Amniotic stem cell (primary cell): Measurements from ENCODE around the gene AGBL1.

Experiments used
- DNase-seq: peaks from one replicate; lab custom pipeline; 2025; lab: John Stamatoyannopoulos, UW

Gene AGBL1

DNA sequence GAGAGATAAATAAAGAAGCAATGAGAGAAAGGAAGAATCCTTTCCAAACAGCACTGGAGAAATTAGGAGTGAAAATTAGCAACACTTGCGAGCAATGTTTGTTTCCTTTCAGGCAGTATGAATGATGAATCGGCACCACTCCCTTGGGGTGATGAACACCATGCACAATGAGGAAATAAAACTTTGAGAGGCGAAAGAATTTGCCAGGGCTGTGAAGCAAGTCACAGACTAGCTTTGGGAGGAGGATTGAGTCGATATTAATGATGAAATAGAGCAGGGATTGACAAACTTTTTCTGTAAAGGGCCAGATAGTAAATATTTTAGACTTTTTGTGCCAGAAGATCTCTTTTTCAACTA is 237.7 kb downstream of the AGBL1 start:
- no peak for DNase-seq

DNA sequence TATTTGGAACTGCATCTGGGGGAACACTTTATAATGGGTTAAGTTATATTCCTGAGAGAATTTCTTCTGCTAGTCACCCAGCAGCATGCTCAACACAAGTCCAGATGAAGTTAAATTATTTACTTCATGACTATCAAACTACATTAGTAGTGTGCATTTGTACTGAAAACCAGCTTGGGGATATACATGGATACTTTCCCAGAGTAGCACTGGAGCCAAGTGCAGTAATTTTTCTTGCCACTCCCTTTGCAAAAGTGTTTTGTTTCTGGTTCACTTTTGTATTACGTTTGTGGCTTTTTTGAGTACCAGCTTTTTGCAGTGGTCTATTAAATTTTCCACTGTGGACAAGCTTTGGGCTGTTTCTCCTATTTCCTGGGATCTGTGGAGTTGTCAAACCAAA is 243.0 kb downstream of the AGBL1 start:
- DNase-seq: no peak

DNA sequence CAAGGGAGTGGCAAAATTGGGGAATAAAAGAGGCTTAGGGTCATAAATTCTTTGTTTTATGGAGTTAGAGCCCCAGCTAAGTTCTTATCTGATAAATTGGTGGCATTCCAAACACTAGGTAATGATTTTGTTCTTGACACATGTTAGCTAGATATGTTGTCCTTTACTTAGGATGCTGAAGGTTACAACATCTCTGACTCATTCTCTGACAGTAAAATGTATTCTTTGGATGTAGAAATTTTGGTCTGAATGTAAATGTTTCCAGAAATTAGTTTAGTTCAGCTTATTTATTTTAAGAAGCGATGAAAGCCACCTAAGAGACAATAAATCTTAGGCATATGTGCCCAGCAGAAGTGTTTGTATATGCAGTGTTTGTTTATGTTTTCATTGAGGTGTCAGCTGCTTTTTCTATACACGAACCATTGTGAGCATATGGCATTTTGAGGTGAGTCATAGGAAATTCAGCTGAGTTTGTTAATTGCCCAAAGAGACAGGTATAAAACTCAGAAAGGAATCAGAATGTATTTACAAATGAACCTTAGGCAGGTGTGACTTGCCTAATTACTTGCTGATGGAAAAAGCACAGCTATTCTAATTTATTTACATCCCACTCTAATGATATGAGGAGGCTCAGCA is 247.7 kb downstream of the AGBL1 start:
- DNase-seq: no peak

DNA sequence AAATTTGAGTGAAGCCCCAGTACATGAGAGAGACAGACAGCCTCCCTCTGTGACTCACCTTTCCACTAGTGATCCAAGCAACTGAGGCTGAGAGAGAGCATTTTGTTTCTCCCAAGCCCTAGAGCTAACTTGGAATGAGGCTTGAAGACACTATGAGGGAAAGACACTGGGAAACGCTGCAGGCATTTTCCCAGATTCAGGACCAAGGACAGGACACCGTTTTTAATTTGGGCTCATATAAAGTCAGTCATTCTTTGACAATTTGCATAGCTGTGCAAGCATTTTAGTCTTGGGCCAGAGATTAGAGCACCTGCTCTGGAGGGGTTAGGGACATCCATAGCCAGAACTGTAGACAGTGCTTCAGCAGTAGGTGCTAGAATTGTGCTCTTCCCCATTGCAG is 249.0 kb downstream of the AGBL1 start:
- DNase-seq: no peak

DNA sequence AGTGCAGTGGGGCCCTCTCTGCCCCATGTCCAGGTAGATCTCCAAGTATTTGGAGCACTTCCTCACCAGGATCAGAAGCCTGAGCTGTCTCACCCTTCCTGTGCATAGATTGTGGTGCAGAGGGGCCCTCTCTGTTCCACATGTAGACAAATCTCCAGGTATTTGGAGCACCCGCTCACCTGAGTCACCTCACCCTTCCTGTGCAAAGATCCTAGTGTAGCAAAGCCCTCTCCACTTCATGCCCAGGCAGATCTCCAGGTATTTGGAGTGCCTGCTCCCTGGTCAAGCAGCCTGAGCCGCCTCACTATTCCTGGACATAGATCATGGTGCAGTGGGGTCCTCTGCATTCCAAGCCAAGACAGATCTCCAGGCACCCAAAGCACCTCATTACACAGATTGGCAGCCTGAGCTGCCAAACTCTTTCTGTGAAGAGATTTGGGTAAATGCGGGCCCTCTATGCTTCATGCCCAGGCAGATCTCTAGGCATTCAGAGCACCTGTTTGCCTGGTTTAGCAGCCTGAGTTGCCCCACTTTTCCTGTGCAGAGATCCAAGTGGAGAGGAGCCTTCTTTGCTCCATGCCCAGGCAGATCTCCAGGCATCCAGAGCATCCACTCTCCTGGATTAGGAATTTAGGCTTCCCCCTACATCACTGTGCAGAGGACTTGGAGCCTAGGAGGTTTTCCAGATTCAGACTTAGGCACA is 249.8 kb downstream of the AGBL1 start:
- DNase-seq: no peak

DNA sequence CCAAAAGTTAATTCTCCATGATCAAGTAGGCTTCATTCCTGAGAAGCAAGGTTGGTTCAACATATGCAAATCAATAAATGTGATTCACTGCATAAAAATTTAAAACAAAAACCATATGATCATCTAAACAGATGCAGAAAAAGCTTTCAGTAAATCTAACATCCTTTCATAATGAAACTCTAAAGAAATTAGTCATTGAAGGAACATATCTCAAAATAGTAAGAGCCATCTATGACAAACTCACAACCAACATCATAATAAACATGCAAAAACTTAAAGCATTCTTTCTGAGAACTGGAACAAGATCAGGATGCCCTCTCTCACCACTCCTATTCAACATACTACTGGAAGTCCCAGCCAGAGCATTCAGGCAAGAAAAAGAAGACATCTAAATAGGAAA is 254.1 kb downstream of the AGBL1 start:
- no peak for DNase-seq

DNA sequence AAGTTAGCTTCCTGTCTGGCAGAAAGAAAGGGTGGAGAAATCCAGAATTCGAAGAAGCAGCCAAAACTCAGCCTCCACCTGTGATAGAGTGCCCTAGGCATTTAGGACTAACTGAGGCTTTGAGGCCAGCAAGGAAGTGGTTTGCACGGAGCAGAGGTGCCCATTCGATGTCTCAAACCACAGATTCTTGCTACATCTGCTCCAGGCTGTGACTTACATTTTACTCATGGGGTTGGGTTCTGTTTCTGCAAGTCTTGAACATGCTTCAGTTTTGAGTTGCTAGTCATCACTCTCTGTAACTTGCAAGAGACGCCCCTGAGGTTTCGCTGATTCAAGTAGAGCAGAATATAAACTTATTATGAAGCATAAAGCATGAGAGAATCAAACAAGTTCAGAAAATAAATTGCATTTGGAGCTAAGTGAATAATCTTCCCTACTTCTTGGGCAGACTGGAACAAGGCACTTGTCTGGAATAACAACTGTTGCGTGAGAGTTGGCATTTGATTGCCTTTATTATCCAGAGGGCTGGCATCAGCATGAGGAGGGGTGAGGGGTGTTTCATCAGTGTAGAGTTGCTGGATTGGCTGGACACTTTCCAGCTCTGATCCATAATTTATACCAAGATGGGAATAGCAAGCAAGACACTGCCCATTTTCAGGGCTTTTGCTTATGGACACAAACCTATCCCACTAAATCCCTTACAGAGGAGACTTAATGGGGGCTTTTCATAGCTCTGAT is 256.5 kb downstream of the AGBL1 start:
- DNase-seq: no peak

DNA sequence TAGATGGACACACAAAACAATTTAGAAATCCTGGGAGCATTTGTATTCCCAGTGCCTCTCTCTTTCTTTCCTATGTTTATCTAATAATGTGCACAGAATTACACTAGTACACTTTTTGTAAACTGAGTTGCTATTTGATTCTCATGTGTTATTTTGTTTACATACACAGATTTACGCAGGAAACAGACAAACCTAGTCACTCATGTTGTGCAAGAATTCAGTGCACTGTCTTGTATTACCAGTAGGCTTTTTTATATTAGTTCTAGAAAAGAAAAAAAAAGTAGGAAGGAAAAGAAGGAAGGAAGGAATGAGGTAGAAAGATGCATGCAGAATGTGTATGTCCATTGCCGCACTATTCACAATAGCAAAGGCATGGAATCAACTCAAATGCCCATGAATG is 257.4 kb downstream of the AGBL1 start:
- no peak for DNase-seq

DNA sequence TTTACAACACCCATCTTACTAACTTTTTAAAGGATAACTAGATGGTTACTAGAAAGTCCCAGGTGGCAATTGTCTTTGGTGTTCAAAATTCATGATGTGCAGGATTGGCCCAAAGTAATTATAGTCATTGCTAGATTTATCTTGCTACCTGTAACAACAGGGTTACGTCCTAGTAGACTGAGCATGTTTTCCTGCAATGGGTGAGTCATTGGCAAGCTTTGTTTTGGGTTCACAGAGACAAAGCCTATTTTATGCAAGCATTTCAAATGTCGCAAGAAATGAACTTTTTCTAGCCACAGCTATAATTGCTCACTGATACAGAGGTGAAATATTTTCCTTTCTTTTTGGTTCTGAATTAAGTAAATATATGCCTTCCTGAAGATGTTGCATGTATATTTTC is 267.6 kb downstream of the AGBL1 start:
- DNase-seq: no peak

DNA sequence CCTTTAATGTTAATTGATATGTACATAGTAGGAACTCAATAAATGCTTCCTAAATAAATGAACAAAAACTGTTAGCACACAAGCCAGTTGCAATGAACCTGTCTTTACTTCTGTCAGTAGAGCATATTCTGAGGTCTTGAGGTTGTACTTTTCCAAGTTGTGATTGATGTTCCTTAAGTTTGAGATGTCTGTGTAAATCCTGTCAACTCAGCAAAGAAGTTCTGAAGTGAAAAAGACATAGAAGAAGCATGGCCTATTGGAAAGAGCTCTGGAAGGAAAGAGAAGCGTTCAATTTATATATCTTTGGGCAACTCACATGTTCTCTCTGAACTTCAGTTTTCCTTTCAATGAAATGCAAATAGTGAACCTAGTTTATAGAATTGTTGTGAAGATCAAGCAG is 269.9 kb downstream of the AGBL1 start:
- no peak for DNase-seq

DNA sequence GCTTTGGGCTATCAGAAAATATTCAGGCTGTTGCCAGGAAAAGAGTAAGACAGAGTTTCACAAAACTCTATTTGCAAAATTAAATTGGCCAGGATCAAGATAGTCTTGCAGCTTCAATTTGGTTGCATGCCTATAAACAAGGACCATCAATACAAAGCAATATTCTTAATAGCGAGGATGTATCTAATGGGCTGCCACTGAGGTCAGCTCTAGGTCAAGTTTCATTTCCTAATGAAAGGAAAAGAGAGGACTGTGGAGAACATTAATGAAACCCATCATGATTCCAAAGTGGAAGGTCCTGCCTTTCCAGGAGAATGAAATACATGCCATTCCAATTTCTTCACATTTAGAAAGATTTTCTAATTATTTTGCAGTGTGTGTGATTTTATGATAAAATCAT is 273.5 kb downstream of the AGBL1 start:
- no peak for DNase-seq

DNA sequence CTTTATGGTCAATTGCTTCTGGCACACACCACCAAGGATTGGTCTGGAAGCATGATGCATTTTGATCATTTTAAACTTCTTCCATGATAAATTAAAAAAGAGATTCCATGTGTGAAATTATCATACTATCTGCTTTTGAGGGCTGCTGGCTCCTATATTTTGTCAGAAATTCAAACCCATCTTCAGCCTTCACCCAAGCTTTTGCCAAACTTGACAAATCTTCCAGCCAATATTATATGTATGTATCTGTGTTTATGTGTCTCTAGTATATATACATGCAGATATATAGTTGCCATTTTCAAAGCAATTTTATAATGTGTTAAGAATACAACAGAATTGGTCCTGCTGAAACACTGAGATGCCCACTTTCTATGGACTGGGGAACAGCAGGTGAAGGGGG is 275.7 kb downstream of the AGBL1 start:
- no peak for DNase-seq

DNA sequence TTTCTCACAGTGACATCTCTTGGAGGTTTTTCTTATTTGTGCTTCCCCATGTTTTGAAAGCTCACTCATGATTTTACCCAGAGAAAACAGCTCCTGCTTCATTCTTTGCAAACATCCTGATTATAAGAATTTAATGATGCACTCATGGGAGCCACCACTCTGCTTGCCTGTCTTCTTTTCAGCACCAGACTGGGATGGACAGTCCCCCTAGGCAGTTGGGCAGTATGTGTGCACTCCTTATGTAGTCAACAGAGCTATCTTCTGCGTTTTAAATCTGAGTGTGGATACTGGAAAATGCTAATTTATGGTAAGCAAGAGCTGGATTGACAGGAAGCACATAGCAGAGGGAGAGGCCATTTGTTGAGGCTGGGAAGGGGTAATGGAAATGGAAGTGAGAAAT is 276.1 kb downstream of the AGBL1 start:
- no peak for DNase-seq

DNA sequence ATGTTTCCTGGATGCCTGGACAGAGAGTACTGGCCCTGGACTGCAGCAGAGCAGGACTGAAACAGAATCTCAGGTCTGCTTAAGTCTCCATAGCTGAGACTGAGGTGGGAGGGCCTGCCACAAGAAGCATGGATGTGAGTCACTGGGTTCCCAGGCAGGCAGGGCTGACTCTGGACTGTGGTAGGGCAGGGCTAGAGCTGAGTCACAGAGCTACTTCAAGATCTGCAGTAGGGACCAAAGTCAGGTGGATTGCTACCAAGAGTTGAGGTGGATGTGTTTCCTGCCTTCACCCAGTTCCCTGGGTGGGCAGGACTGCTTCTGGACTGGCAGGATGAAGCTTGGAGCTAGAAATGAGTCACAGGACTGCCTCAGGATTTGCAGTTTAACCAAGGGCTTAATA is 282.9 kb downstream of the AGBL1 start:
- no peak for DNase-seq

DNA sequence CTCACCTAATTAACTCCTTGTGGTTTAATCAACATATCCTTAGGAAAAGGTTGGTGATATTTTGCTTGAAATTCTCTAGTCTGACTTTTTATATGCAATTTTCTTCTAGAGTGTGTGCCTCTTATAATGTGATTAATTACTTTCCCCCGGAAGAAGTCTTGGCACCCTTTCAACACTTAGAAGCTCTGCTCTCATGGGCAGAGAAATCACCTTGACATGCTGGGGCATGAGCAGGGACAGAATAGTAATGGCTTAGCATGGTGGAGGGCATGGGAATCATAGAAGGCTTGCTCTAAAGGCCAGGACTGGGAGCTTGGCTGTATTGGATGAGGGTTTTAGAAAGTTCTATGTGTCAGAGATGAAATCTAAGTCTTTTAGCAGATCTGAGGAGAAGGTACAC is 293.5 kb downstream of the AGBL1 start:
- no peak for DNase-seq

DNA sequence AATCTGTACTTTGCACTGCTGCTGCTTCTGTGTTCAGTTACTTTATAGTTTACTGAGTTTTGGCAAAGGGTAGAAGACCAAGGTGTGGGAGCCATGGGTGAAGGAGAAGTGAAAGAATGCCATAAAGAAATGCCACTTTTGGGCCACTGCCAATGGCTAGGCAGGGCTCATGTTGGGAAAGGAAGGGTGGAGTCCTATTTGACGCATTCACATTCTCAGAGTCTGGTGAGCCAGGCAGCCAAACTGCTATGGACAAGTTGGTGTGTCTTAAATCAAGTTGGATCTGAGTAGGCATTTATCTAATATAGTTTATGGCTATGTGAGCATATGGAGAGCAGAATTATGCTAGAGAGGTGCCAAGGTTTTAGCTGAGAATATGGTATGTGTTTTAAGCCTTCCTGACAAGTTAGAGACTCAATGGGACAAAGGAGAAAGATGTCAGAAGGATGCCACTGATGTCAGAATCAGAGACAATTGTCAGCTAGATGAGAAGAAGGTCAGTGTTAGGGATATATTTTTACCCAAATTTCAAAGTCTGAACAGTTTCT is 296.1 kb downstream of the AGBL1 start:
- DNase-seq: no peak

DNA sequence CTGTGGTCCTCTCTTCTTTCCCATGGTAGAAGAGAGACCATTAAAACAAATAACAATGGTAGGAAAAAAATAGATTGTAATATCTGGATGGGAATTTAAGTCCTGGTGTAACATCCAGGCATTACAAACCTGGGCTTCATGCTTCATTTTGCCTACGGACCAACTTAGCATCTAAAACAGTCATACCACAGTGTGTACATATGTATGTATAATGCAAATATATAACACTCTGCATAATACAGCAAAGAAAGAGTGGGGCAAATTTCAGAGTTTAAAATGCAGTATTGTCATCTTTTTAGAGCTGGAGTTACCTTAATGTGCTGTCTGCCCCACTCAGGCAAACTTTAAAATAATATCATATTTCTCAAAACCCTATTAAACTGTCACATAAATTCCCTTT is 298.2 kb downstream of the AGBL1 start:
- no peak for DNase-seq

DNA sequence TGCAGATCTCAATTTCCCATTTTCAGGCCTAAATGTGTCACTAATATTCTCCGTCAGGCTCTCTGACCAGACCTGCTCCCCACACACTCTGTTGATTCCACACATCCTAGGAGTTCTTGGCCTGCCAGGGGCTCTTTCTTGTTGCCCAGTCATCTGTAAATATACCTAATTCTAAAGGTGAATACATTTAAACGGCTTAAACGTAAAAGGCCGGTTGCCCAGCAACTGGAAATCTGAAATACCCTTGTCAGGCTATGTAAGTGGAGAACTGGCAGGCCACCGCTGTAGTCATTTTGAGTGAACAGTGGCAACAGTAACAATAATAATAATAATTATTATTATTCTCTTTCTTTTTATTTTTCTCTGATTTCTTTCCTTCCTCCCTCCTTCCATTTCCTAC is 302.7 kb downstream of the AGBL1 start:
- no peak for DNase-seq

DNA sequence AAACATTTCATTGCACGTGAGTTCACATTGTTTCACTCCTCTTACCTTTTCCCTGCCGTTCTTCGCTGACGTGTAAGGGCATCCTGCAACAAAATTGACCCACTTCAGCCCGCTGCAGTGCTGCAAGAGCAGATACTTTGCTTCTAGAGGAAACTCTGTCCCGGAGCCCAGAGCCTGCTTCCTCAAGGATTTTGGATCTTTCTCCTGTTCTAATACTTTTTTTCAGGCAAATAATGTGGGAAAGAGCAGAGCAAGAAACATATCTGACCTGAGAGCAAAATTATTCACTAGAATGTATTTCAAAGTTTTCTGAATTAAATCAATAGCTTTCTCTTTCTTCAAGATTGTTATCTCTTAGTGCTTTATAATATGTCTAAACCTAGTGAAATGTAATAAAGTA is 303.9 kb downstream of the AGBL1 start:
- no peak for DNase-seq

DNA sequence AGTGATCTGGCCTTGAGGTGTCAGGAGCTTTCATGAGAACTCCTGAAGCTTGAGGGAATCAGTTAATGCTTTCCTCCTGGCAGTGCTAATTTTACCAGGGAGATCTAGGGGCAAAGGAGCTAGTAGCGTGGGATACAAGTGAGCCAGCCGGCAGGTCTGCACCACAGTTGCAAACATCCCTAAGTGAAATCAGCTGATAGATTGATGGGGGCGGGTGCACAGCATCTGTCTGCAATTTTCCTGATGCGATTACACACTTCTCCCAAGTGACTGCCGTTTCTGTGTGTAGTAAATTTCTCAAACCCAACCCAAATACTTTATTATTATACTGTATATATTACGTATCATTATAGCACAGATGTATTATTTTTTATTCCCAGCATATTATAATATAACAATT is 304.5 kb downstream of the AGBL1 start:
- DNase-seq: no peak

DNA sequence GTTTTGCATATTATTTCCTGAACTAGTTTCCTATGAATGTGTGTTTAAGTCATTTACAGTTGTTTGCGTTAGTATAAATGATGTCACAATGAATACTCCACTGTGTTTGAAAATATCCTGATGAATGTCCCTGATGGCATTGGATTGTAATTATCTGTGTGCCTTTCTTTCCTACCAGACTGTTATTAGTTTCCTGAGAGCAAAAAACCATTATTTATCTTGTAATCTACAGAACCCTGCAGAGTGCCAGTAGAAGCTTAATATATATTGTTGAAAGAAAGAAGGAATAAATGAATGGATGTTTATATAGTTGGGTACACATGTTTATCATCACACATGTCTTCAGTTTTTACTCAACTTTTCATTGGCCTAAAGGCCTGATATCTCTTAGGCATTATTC is 312.6 kb downstream of the AGBL1 start:
- DNase-seq: no peak

DNA sequence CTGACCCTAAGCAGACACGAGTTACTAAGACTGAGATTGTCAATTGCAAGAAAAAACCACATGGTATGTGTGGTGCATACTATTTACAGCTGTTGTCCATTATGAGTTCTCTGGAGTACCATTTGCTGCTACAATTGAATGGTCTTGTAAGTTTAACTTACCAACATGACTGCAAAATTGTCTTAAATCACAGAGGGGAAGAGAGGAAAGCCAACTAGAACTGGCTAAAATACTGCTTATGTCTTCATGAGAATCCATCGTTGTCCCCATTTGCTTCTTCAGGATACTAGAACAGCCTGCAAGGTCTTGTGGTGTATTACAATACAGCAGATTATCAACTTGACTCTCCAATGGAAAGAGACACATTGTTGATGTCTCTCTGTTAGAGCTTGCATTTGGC is 313.2 kb downstream of the AGBL1 start:
- no peak for DNase-seq

DNA sequence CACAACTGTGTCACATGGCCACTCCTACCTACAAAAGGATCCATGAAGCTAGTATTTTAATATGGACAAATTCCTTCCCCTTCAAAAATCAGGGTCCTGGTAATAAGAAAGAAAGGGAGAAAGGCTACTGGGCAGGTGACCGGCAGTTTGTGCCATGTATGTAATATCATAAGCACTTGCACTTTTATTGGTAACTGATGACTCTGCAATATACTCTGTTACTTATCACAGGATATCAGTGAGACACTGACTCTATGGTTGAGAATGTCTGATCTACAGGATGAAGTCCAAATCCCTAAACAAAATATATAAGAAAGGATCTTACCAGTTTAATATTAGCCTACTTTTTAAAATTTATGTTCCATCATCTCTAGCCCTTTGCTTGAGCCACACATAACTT is 315.2 kb downstream of the AGBL1 start:
- no peak for DNase-seq
